Tibial artery (tissue), 4 donors: ENCODE measurements around the gene EEIG1.

Experiments used
- DNase-seq, 2 donors: peaks; one replicate each; pipeline ENCODE4 v3.0.0-alpha.2; 2019
- H3K27ac ChIP-seq, 2 donors: fragments of 200-600 bp; sonication (generic) in 1 of 2; 1 replicate in 1 of 2; 2 replicates in 1 of 2; pipeline ENCODE4 v1.5.1; 2018 to 2019; ENCODE audit warnings: mild to moderate bottlenecking in 1 of 2
- H3K27me3 ChIP-seq, 2 donors: fragments of 200-600 bp; sonication (generic) in 1 of 2; one replicate each; pipeline versions ENCODE4 v1.5.1 to v1.6.0; 2016 to 2019
- H3K36me3 ChIP-seq, 3 donors: fragments of 200-600 bp; sonication (generic) in 2 of 3; one replicate each; pipeline ENCODE4 v1.5.1; 2016 to 2019; ENCODE audit warnings: mild to moderate bottlenecking in 2 of 3
- H3K4me1 ChIP-seq, 4 donors: fragments of 200-600 bp; sonication (generic) in 2 of 4; 1 replicate in 3 of 4; 2 replicates in 1 of 4; pipeline ENCODE4 v1.5.1; 2016 to 2019
- H3K4me3 ChIP-seq, 2 donors: fragments of 200-600 bp; sonication (generic) in 1 of 2; 1 replicate in 1 of 2; 2 replicates in 1 of 2; pipeline ENCODE4 v1.5.1; 2018 to 2019; ENCODE audit warnings: mild to moderate bottlenecking in 2 of 2
- H3K9me3 ChIP-seq, 3 donors: fragments of 200-600 bp; sonication (generic) in 1 of 3; one replicate each; pipeline ENCODE4 v1.5.1; 2016 to 2019
- CTCF ChIP-seq, 2 experiments: fragments of 200-600 bp in 1 of 2; fragments of 450-650 bp in 1 of 2; IDR thresholded peaks; one replicate each; pipeline ENCODE4 v1.5.1; 2017 to 2019; ENCODE audit warnings: antibody characterized with exemption in 2 of 2, mild to moderate bottlenecking in 1 of 2, moderate library complexity in 1 of 2
- intact Hi-C: fragments of 100-400 bp; cut with DNase I; formaldehyde crosslinking; loops from one replicate; pipeline ENCODE4 v1.15.0; 2023; ENCODE audit warnings: low total_unique reads

Gene EEIG1

GRCh38 chr9:127944586-127945218 is 36.1 kb downstream of the EEIG1 start:
- Histone ChIP-seq H3K9me3 (no peaks in the 10 kb centered on the region), H3K27ac (no peak overlapping the region), H3K4me3 (no peak overlapping the region), H3K27me3 (no peaks in the 10 kb centered on the region), H3K4me1 (peaks cover 0 to 21% (median 0%) of the 10 kb centered on the region in 4 donors), H3K36me3 (peaks cover 9 to 62% (median 14%) of the 10 kb centered on the region in 3 donors)
- intact Hi-C loops, result loop anchor here (2.0 to 5.0 kb wide), 3 partner anchors 33 to 173 kb away; no protein-coding TSS in a partner anchor
- no peak for DNase-seq
- no peak for TF ChIP-seq CTCF (IDR thresholded peaks at IDR 0.05)

GRCh38 chr9:127943731-127944144 is 37.1 kb downstream of the EEIG1 start:
- peaks cover 0 to 18% (median under 1%) of the 10 kb centered on the region in 4 donors for H3K4me1 ChIP-seq
- peak; percentile 90 for DNase-seq

GRCh38 chr9:127943011-127943662 is 37.7 kb downstream of the EEIG1 start:
- no peak for DNase-seq
- Histone ChIP-seq H3K9me3 (no peaks in the 10 kb centered on the region), H3K27me3 (no peaks in the 10 kb centered on the region), H3K4me3 (no peak overlapping the region), H3K4me1 (peaks cover 0 to 22% (median 3%) of the 10 kb centered on the region in 4 donors), H3K36me3 (peaks cover 9 to 57% (median 14%) of the 10 kb centered on the region in 3 donors), H3K27ac (no peak overlapping the region)
- intact Hi-C loops, result loop anchor here (5.0 kb wide), 2 partner anchors 34 to 174 kb away; no protein-coding TSS in a partner anchor
- TF ChIP-seq CTCF (IDR thresholded peaks at IDR 0.05), result no peak

More at GRCh38 chr9:127943731-127944144, 37.1 kb downstream of the EEIG1 start:
- no peaks in the 10 kb centered on the region for H3K27me3 ChIP-seq
- H3K27ac ChIP-seq, result no peak overlapping the region
- intact Hi-C loops, result loop anchor here (2.0 to 5.0 kb wide), 3 partner anchors 34 to 174 kb away; no protein-coding TSS in a partner anchor
- H3K9me3 ChIP-seq, result no peaks in the 10 kb centered on the region
- TF ChIP-seq CTCF (IDR thresholded peaks at IDR 0.05), result peak; percentile 94
- H3K4me3 ChIP-seq, result no peak overlapping the region
- peaks cover 9 to 62% (median 14%) of the 10 kb centered on the region in 3 donors for H3K36me3 ChIP-seq

GRCh38 chr9:127942216-127943010 is 38.4 kb downstream of the EEIG1 start:
- peaks cover 9 to 50% (median 14%) of the 10 kb centered on the region in 3 donors for H3K36me3 ChIP-seq
- peak; percentile 87 to 91 for TF ChIP-seq CTCF (IDR thresholded peaks at IDR 0.05)
- peak; percentile 74 to 86 for DNase-seq
- no peaks in the 10 kb centered on the region for H3K27me3 ChIP-seq
- no peak overlapping the region for H3K27ac ChIP-seq
- no peaks in the 10 kb centered on the region for H3K9me3 ChIP-seq
- peaks cover 0 to 21% (median 6%) of the 10 kb centered on the region in 4 donors for H3K4me1 ChIP-seq
- no peak overlapping the region for H3K4me3 ChIP-seq
- intact Hi-C loops, result loop anchor here (5.0 kb wide), 2 partner anchors 35 to 175 kb away; no protein-coding TSS in a partner anchor

- H3K27me3 ChIP-seq, result no peaks in the 10 kb centered on the region
- H3K4me1 ChIP-seq, result peaks cover 0 to 26% (median 11%) of the 10 kb centered on the region in 4 donors
- peaks cover 9 to 48% (median 14%) of the 10 kb centered on the region in 3 donors for H3K36me3 ChIP-seq
- no peak overlapping the region for H3K27ac ChIP-seq
- H3K9me3 ChIP-seq, result no peaks in the 10 kb centered on the region
- TF ChIP-seq CTCF (IDR thresholded peaks at IDR 0.05), result no peak
- intact Hi-C loops, result loop anchor here (5.0 kb wide), 2 partner anchors 35 to 175 kb away; no protein-coding TSS in a partner anchor
- no peak for DNase-seq
- no peak overlapping the region for H3K4me3 ChIP-seq
These were observed 38.9 kb downstream of the EEIG1 start for GRCh38 chr9:127941961-127942215.
